ENCODE results near the gene IL17B. TPM values are rescaled to one million over a fixed set of nuclear protein-coding genes. Genes with fewer than 3 reads are reported as not detected.

Gene IL17B
- total and polyA plus RNA-seq, 2 of the 8 experiments (the other 6 are each of a cell fraction or from before 2014, with no cell fraction given) = 0.18 TPM; not detected in 1

- no peaks in the 10 kb centered on the region for H3K9me3 ChIP-seq (ENCODE audit: insufficient read depth in 2 of 2, low read depth in 1 of 2, low read length in 1 of 2)
- no peak overlapping the region for H3K9ac ChIP-seq (replicated peaks in 1 of 4; ENCODE audit: extremely low read depth in 1 of 4, low read depth in 3 of 4, low read length in 3 of 4)
- H3K4me1 ChIP-seq (replicated peaks in 1 of 4; ENCODE audit: control insufficient read depth in 3 of 4, insufficient read depth in 4 of 4, low read length in 3 of 4) = peaks cover 0 to 6% (median 2%) of the 10 kb centered on the region in 4 experiments; a peak in 5 of 7 replicates
- no peak overlapping the region for H2BK120ac ChIP-seq (replicated peaks; ENCODE audit: low read depth, low read length)
- no peak overlapping the region for H3K4ac ChIP-seq (replicated peaks; ENCODE audit: insufficient read length, low read depth, low read length)
- peaks cover 8% of the 10 kb centered on the region for H3K79me1 ChIP-seq (ENCODE audit: low read depth, low read length)
- ChIA-PET CTCF (ENCODE audit: partially characterized antibody) (interaction anchor here (0.8 to 46.1 kb wide), 10 partner anchors 9 to 221 kb away, joined by 3 to 1310 read pairs (median 4); partner anchors contain the start of gene IL17B), POLR2A (ENCODE audit: partially characterized antibody) (interaction anchor here (1.0 to 5.8 kb wide), 5 partner anchors 10 to 58 kb away, joined by 3 to 72 read pairs (median 4); partner anchors contain the start of gene GRPEL2)
- H3K79me2 ChIP-seq (ENCODE audit: control insufficient read depth in 1 of 2, insufficient read depth in 2 of 2, low read length in 2 of 2) = peaks cover 0 to 8% of the 10 kb centered on the region in 2 experiments; a peak in 1 of 4 replicates
- H3K14ac ChIP-seq (ENCODE audit: insufficient read length) = no peak overlapping the region
- no peak overlapping the region for H3K4me3 ChIP-seq (ENCODE audit: extremely low read depth in 1 of 4, insufficient read depth in 2 of 4, low read depth in 3 of 4, low read length in 4 of 4)
- H3K23ac ChIP-seq (ENCODE audit: insufficient read length) = no peak overlapping the region
- H4K8ac ChIP-seq (ENCODE audit: extremely low read depth, insufficient read depth, low read length) = no peak overlapping the region
- H2BK5ac ChIP-seq (ENCODE audit: low read depth, low read length) = no peak overlapping the region
- H2BK20ac ChIP-seq (ENCODE audit: low read length) = no peak overlapping the region
- peaks cover 6% of the 10 kb centered on the region; the same call in 1 of the 2 replicates for H3K23me2 ChIP-seq (ENCODE audit: low read depth, low read length)
- no peak overlapping the region for H2AFZ ChIP-seq (ENCODE audit: low read length)
- H3K4me2 ChIP-seq (ENCODE audit: insufficient read depth in 1 of 2, low read depth in 2 of 2, low read length in 2 of 2) = no peak overlapping the region
- peaks cover 1 to 15% of the 10 kb centered on the region in 2 experiments for H4K20me1 ChIP-seq (replicated peaks in 1 of 2; ENCODE audit: control insufficient read depth in 1 of 2, insufficient read depth in 2 of 2, low read length in 2 of 2)
- H4K5ac ChIP-seq (ENCODE audit: insufficient read length, low read depth, low read length) = no peak overlapping the region
- TF ChIP-seq CTCF (IDR thresholded peaks at IDR 0.05; ENCODE audit: control extremely low read depth in 1 of 3, insufficient read depth in 1 of 3, low read depth in 1 of 3, low read length in 3 of 3) = no peak
- TF ChIP-seq HDAC6 (IDR thresholded peaks at IDR 0.05; ENCODE audit: low read depth, low read length) = no peak
- no peak for TF ChIP-seq POU5F1 (IDR thresholded peaks at IDR 0.05; ENCODE audit: low read depth, low read length)
- TF ChIP-seq BCL11A (IDR thresholded peaks at IDR 0.05; ENCODE audit: low read depth in 2 of 2, low read length in 2 of 2) = no peak
- TF ChIP-seq SP1 (IDR thresholded peaks at IDR 0.05; ENCODE audit: low read depth, low read length) = no peak
- no peak for TF ChIP-seq EGR1 (IDR thresholded peaks at IDR 0.05; ENCODE audit: borderline replicate concordance, low read depth, low read length)
- TF ChIP-seq CBX5 (IDR thresholded peaks at IDR 0.05; ENCODE audit: low read depth, low read length) = no peak
- TF ChIP-seq KDM5A (IDR thresholded peaks at IDR 0.05; ENCODE audit: low read length) = no peak
- no peak for TF ChIP-seq SP4 (IDR thresholded peaks at IDR 0.05; ENCODE audit: low read length)
- no peak for TF ChIP-seq E2F6 (IDR thresholded peaks at IDR 0.05)
- no peak for TF ChIP-seq CREB1 (IDR thresholded peaks at IDR 0.05)
- no peak overlapping the region for H2AK5ac ChIP-seq (ENCODE audit: low read depth, low read length)
- peaks cover 5 to 48% (median 21%) of the 10 kb centered on the region in 4 experiments; a peak in 7 of 8 replicates for H3K36me3 ChIP-seq (ENCODE audit: control insufficient read depth in 2 of 4, insufficient read depth in 4 of 4, low read length in 3 of 4)
- 89% methylated on average over 1 of the region's 1 CpG; no CpG with 5 or more reads in 1 of the 2 experiments for WGBS, 2 experiments (ENCODE audit: extremely low coverage in 1 of 2, insufficient coverage in 1 of 2, insufficient read length in 1 of 2, insufficient replicate concordance in 2 of 2, low coverage in 1 of 2, low lambda C conversion rate in 2 of 2, missing lambda C conversion rate in 1 of 2)
- H3K27ac ChIP-seq (ENCODE audit: low read depth, low read length) = no peak overlapping the region
- no peak overlapping the region for H3K18ac ChIP-seq (ENCODE audit: extremely low read depth, low read length)
- no peak for FAIRE-seq
- no peak overlapping the region for H2BK15ac ChIP-seq (ENCODE audit: low read length)
- H3K27me3 ChIP-seq (replicated peaks in 1 of 4; ENCODE audit: control insufficient read depth in 3 of 4, extremely low read depth in 1 of 4, insufficient read depth in 3 of 4, low read length in 3 of 4) = no peaks in the 10 kb centered on the region; a peak in 1 of 7 replicates
- no peak overlapping the region for H3K56ac ChIP-seq (replicated peaks; ENCODE audit: insufficient read length, low read depth, low read length)
- no peak overlapping the region for H4K91ac ChIP-seq (replicated peaks; ENCODE audit: insufficient read length, low read length)
- no peak for DNase-seq (ENCODE audit: low read depth in 1 of 2, low spot score in 2 of 2)
- H2BK12ac ChIP-seq (ENCODE audit: low read depth, low read length) = no peak overlapping the region
Observed at GRCh38 chr5:149355688-149356087, 23.4 kb downstream of the IL17B start.

All from H1 (cell line).